Endothelial cell (in vitro differentiated cells): ENCODE measurements around the gene FUCA2. TPM values are rescaled to one million over a fixed set of nuclear protein-coding genes. Genes with fewer than 3 reads are reported as not detected.
A peak's percentile ranks its signal among the peaks of the same experiment; 100 is the strongest.

Source experiments
- DNase-seq: peaks from one replicate; pipeline ENCODE4 v3.0.0; 2021; ENCODE audit warnings: low spot score
- H3K27ac Mint-ChIP-seq: one replicate; pipeline ENCODE4 v1.8.0; 2021; ENCODE audit warnings: mixed read lengths, inconsistent platforms; ENCODE audit not compliant: unreplicated experiment
- H3K27me3 Mint-ChIP-seq: one replicate; pipeline ENCODE4 v1.8.0; 2021; ENCODE audit warnings: mild to moderate bottlenecking, moderate library complexity, mixed read lengths, inconsistent platforms; ENCODE audit not compliant: unreplicated experiment
- H3K36me3 Mint-ChIP-seq: one replicate; pipeline ENCODE4 v1.8.0; 2021; ENCODE audit warnings: mild to moderate bottlenecking, low read depth, mixed read lengths, inconsistent platforms; ENCODE audit not compliant: unreplicated experiment
- H3K4me1 Mint-ChIP-seq: one replicate; pipeline ENCODE4 v1.8.0; 2021; ENCODE audit warnings: mild to moderate bottlenecking, mixed read lengths, inconsistent platforms; ENCODE audit not compliant: unreplicated experiment
- H3K4me3 Mint-ChIP-seq: one replicate; pipeline ENCODE4 v1.8.0; 2021; ENCODE audit warnings: mild to moderate bottlenecking, mixed read lengths, inconsistent platforms; ENCODE audit not compliant: unreplicated experiment
- H3K9me3 Mint-ChIP-seq: one replicate; pipeline ENCODE4 v1.8.0; 2021; ENCODE audit warnings: mixed read lengths, inconsistent platforms; ENCODE audit not compliant: unreplicated experiment
- CTCF ChIP-seq: fragments of 200-600 bp; sonication (generic); IDR thresholded peaks from one replicate; pipeline ENCODE4 v1.5.0; 2021; ENCODE audit warnings: antibody characterized with exemption; ENCODE audit not compliant: unreplicated experiment
- total RNA-seq: library from RNA; stranded (reverse); fragmentation: NEBNext Ultra II Directional; extraction: Animal tissue kit (Norgen Biotek cat#: 25700); gene quantifications from one replicate; pipeline ENCODE4 v1.2.1, GENCODE V29; 2021; ENCODE audit not compliant: unreplicated experiment

The FUCA2 gene
- total RNA-seq, 1 donor from 2014 or later, result 31.0 TPM

GRCh38 chr6:143498428-143498827 lies 13.1 kb downstream of the FUCA2 start:
- Mint-ChIP-seq H3K4me3 (peak overlapping the region; percentile 56), H3K4me1 (peaks cover 17% of the 10 kb centered on the region), H3K9me3 (no peaks in the 10 kb centered on the region), H3K36me3 (peaks cover 24% of the 10 kb centered on the region), H3K27me3 (peaks cover 5% of the 10 kb centered on the region), H3K27ac (no peak overlapping the region)
- DNase-seq, result no peak
- TF ChIP-seq CTCF, result no peak

GRCh38 chr6:143496974-143497373 lies 14.5 kb downstream of the FUCA2 start:
- no peak overlapping the region for H3K4me3 Mint-ChIP-seq
- peaks cover 17% of the 10 kb centered on the region for H3K4me1 Mint-ChIP-seq
- H3K36me3 Mint-ChIP-seq, result peaks cover 25% of the 10 kb centered on the region
- no peak for DNase-seq
- H3K9me3 Mint-ChIP-seq, result no peaks in the 10 kb centered on the region
- no peak overlapping the region for H3K27ac Mint-ChIP-seq
- no peak for TF ChIP-seq CTCF
- H3K27me3 Mint-ChIP-seq, result peaks cover 5% of the 10 kb centered on the region

- Mint-ChIP-seq H3K4me3 (no peak overlapping the region), H3K36me3 (peaks cover 4% of the 10 kb centered on the region), H3K27me3 (no peaks in the 10 kb centered on the region), H3K27ac (no peak overlapping the region), H3K4me1 (no peaks in the 10 kb centered on the region), H3K9me3 (no peaks in the 10 kb centered on the region)
- DNase-seq, result no peak
- TF ChIP-seq CTCF, result no peak
Measured at GRCh38 chr6:143490775-143491174, 20.7 kb downstream of the FUCA2 start.

- no peaks in the 10 kb centered on the region for H3K4me1 Mint-ChIP-seq
- no peak overlapping the region for H3K4me3 Mint-ChIP-seq
- H3K9me3 Mint-ChIP-seq, result no peaks in the 10 kb centered on the region
- no peaks in the 10 kb centered on the region for H3K27me3 Mint-ChIP-seq
- peaks cover 4% of the 10 kb centered on the region for H3K36me3 Mint-ChIP-seq
- DNase-seq, result no peak
- no peak for TF ChIP-seq CTCF
- no peak overlapping the region for H3K27ac Mint-ChIP-seq
Measured at GRCh38 chr6:143490244-143490643, 21.3 kb downstream of the FUCA2 start.

- no peak for TF ChIP-seq CTCF
- Mint-ChIP-seq H3K4me3 (no peak overlapping the region), H3K36me3 (no peaks in the 10 kb centered on the region), H3K27ac (no peak overlapping the region), H3K4me1 (no peaks in the 10 kb centered on the region), H3K27me3 (no peaks in the 10 kb centered on the region), H3K9me3 (no peaks in the 10 kb centered on the region)
- DNase-seq, result no peak
Measured at GRCh38 chr6:143486752-143487151, 24.8 kb downstream of the FUCA2 start.
